Measurements from ENCODE around the gene CREBBP.

DNA sequence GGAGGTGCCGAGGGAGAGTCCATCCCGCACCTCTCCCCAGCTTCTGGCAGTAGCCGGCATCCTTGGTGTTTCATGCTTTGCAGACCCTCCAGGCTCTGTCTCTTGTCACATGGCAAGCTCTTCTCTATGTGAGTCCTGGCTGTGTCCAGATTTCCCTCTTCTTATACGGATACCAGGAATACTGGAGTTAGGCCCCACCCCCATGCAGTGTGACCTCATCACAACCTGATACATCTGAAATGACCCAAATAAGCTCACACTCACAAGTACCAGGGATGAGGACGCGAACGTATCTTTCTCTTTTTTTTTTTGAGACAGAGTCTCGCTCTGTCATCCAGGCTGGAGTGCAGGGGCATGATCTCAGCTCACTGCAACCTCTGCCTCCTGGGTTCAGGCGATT is 186.5 kb downstream of the CREBBP start:
- no peak for TF ChIP-seq TAF1 (IDR thresholded peaks at IDR 0.05; ENCODE audit: borderline replicate concordance, low read depth, low read length)
- TF ChIP-seq POLR2A (IDR thresholded peaks at IDR 0.05; ENCODE audit: low read depth, low read length) = no peak
- TF ChIP-seq POLR2AphosphoS5 (IDR thresholded peaks at IDR 0.05; ENCODE audit: low read depth, low read length) = no peak
